KMS-11 (cell line): Measurements from ENCODE around the gene DLG2.

ENCODE experiments used
- H2AFZ ChIP-seq: fragments of 200-600 bp; sonication (generic); 2 replicates; pipeline ENCODE4 v1.6.1; 2016; ENCODE audit warnings: antibody characterized with exemption, mixed run types, low read depth
- H3K27ac ChIP-seq: fragments of 200-600 bp; sonication (generic); 2 replicates; pipeline ENCODE4 v1.6.1; 2016; ENCODE audit warnings: mild to moderate bottlenecking, mixed run types
- H3K27me3 ChIP-seq: fragments of 200-600 bp; sonication (generic); 2 replicates; pipeline ENCODE4 v1.6.1; 2017; ENCODE audit warnings: mild to moderate bottlenecking, low read depth, mixed run types, moderate library complexity; ENCODE audit not compliant: insufficient read depth
- H3K36me3 ChIP-seq: fragments of 200-600 bp; sonication (generic); 2 replicates; pipeline ENCODE4 v1.6.1; 2017; ENCODE audit warnings: mild to moderate bottlenecking, mixed run types; ENCODE audit not compliant: insufficient read depth
- H3K4me1 ChIP-seq: fragments of 200-600 bp; sonication (generic); 2 replicates; pipeline ENCODE4 v1.6.1; 2016; ENCODE audit warnings: mild to moderate bottlenecking, low read depth, mixed run types; ENCODE audit not compliant: poor library complexity, severe bottlenecking
- H3K4me2 ChIP-seq: fragments of 200-600 bp; sonication (generic); 2 replicates; pipeline ENCODE4 v1.7.0; 2016; ENCODE audit warnings: mild to moderate bottlenecking, mixed run types
- H3K4me3 ChIP-seq: fragments of 200-600 bp; sonication (generic); IDR thresholded peaks from 2 replicates; pipeline ENCODE4 v1.6.1; 2017; ENCODE audit warnings: low read depth, low read length, mixed read lengths; ENCODE audit not compliant: insufficient read depth
- H3K79me2 ChIP-seq: fragments of 200-600 bp; sonication (generic); 2 replicates; pipeline ENCODE4 v1.6.1; 2016; ENCODE audit warnings: low read depth, mixed run types; ENCODE audit not compliant: insufficient read depth
- H3K9ac ChIP-seq: fragments of 200-600 bp; sonication (generic); 2 replicates; pipeline ENCODE4 v1.6.1; 2016; ENCODE audit warnings: mild to moderate bottlenecking, mixed run types
- H4K20me1 ChIP-seq: fragments of 200-600 bp; sonication (generic); 2 replicates; pipeline ENCODE4 v1.6.1; 2016; ENCODE audit warnings: mild to moderate bottlenecking, mixed run types; ENCODE audit not compliant: insufficient read depth
- CTCF ChIP-seq: fragments of 200-600 bp; sonication (generic); conservative IDR thresholded peaks from 2 replicates; pipeline ENCODE4 v1.6.1; 2017; ENCODE audit warnings: low read depth, mild to moderate bottlenecking, antibody characterized with exemption, low read length, moderate library complexity, mixed read lengths

The DLG2 gene

GRCh38 chr11:83691451-83691950 is 1935.6 kb downstream of the DLG2 start:
- Histone ChIP-seq H3K9ac (no peak overlapping the region), H3K4me2 (no peak overlapping the region), H3K36me3 (no peaks in the 10 kb centered on the region), H3K79me2 (no peaks in the 10 kb centered on the region), H3K4me3 (no peak overlapping the region), H2AFZ (no peak overlapping the region), H3K27me3 (no peaks in the 10 kb centered on the region), H4K20me1 (no peaks in the 10 kb centered on the region), H3K4me1 (no peaks in the 10 kb centered on the region), H3K27ac (no peak overlapping the region)
- no peak for TF ChIP-seq CTCF

- Histone ChIP-seq H2AFZ (no peak overlapping the region), H3K27me3 (no peaks in the 10 kb centered on the region), H3K9ac (no peak overlapping the region), H3K4me1 (no peaks in the 10 kb centered on the region), H3K36me3 (no peaks in the 10 kb centered on the region), H3K79me2 (no peaks in the 10 kb centered on the region), H4K20me1 (no peaks in the 10 kb centered on the region), H3K4me2 (no peak overlapping the region), H3K27ac (no peak overlapping the region), H3K4me3 (no peak overlapping the region)
- no peak for TF ChIP-seq CTCF
These were observed 1937.9 kb downstream of the DLG2 start for GRCh38 chr11:83689144-83689780.

- Histone ChIP-seq H3K27ac (no peak overlapping the region), H3K9ac (no peak overlapping the region), H3K36me3 (no peaks in the 10 kb centered on the region), H3K4me2 (no peak overlapping the region), H4K20me1 (no peaks in the 10 kb centered on the region), H2AFZ (no peak overlapping the region), H3K79me2 (no peaks in the 10 kb centered on the region), H3K4me1 (no peaks in the 10 kb centered on the region), H3K27me3 (no peaks in the 10 kb centered on the region), H3K4me3 (no peak overlapping the region)
- TF ChIP-seq CTCF = no peak
These were observed 1939.4 kb downstream of the DLG2 start for GRCh38 chr11:83687787-83688186.

GRCh38 chr11:83685730-83686129 is 1941.4 kb downstream of the DLG2 start:
- Histone ChIP-seq H3K4me1 (peaks cover 13% of the 10 kb centered on the region), H3K27me3 (no peaks in the 10 kb centered on the region), H3K27ac (no peak overlapping the region), H3K9ac (no peak overlapping the region), H4K20me1 (no peaks in the 10 kb centered on the region), H2AFZ (no peak overlapping the region), H3K4me2 (no peak overlapping the region), H3K4me3 (no peak overlapping the region), H3K36me3 (no peaks in the 10 kb centered on the region), H3K79me2 (no peaks in the 10 kb centered on the region)
- TF ChIP-seq CTCF = no peak
